ENCODE data around the gene KATNB1. TPM values are rescaled to one million over a fixed set of nuclear protein-coding genes. Genes with fewer than 3 reads are reported as not detected.

Gene KATNB1
- total RNA-seq, 6 experiments from 2014 or later, result 5.6 to 17.5 (median 8.5) TPM

GRCh38 chr16:57788252-57788841 lies 52.8 kb downstream of the KATNB1 start:
- Histone ChIP-seq H3K36me3 (peaks cover 0 to 23% (median 12%) of the 10 kb centered on the region in 4 donors), H3K27ac (no peak overlapping the region), H3K9me3 (no peaks in the 10 kb centered on the region), H3K4me1 (peaks cover 0 to 18% (median 6%) of the 10 kb centered on the region in 4 donors), H3K27me3 (no peaks in the 10 kb centered on the region), H3K4me3 (no peak overlapping the region)
- no peak for ATAC-seq
- WGBS (ENCODE audit: insufficient coverage, low coverage, low lambda C conversion rate, missing lambda C conversion rate), result 72% methylated on average over 9 of the region's 17 CpGs
- no peak for DNase-seq
- TF ChIP-seq CTCF (IDR thresholded peaks at IDR 0.05) (no peak), POLR2A (IDR thresholded peaks at IDR 0.05) (no peak)
- intact Hi-C loops (cut with DNase I), result no loop called here

- Histone ChIP-seq H3K27me3 (no peaks in the 10 kb centered on the region), H3K4me1 (peaks cover 0 to 15% (median 6%) of the 10 kb centered on the region in 4 donors), H3K36me3 (peaks cover 0 to 29% (median 12%) of the 10 kb centered on the region in 4 donors), H3K4me3 (no peak overlapping the region), H3K27ac (no peak overlapping the region), H3K9me3 (no peaks in the 10 kb centered on the region)
- TF ChIP-seq POLR2A (IDR thresholded peaks at IDR 0.05) (no peak), CTCF (IDR thresholded peaks at IDR 0.05) (no peak)
- WGBS (ENCODE audit: insufficient coverage, low coverage, low lambda C conversion rate, missing lambda C conversion rate), result 98% methylated on average over 9 of the region's 12 CpGs
- DNase-seq, result no peak
- intact Hi-C loops (cut with DNase I), result no loop called here
- ATAC-seq, result no peak
Measured at GRCh38 chr16:57788951-57789350, 53.4 kb downstream of the KATNB1 start.

- DNase-seq, result peak in 2 of 3 donors; percentile 73 to 81
- 14% methylated on average over 7 of the region's 13 CpGs for WGBS (ENCODE audit: insufficient coverage, low coverage, low lambda C conversion rate, missing lambda C conversion rate)
- H3K36me3 ChIP-seq, result peaks cover 0 to 37% (median 15%) of the 10 kb centered on the region in 4 donors
- H3K9me3 ChIP-seq, result no peaks in the 10 kb centered on the region
- no peaks in the 10 kb centered on the region for H3K27me3 ChIP-seq
- intact Hi-C loops (cut with DNase I), result loop anchor here in 1 of 2 donors (10.0 kb wide), 1 partner anchor 73 kb away; no protein-coding TSS in a partner anchor
- peak; percentile 54 to 86 (median 78) for ATAC-seq
- peak overlapping the region in 1 of 3 donors; percentile 27 for H3K27ac ChIP-seq
- H3K4me1 ChIP-seq, result peaks cover 0 to 26% (median 11%) of the 10 kb centered on the region in 4 donors
- no peak for TF ChIP-seq POLR2A (IDR thresholded peaks at IDR 0.05)
- TF ChIP-seq CTCF (IDR thresholded peaks at IDR 0.05), result no peak
- H3K4me3 ChIP-seq, result no peak overlapping the region
Measured at GRCh38 chr16:57791195-57791892, 55.8 kb downstream of the KATNB1 start.

- 35% methylated on average over 7 of the region's 8 CpGs for WGBS (ENCODE audit: insufficient coverage, low coverage, low lambda C conversion rate, missing lambda C conversion rate)
- intact Hi-C loops (cut with DNase I), result loop anchor here in 1 of 2 donors (10.0 kb wide), 1 partner anchor 73 kb away; no protein-coding TSS in a partner anchor
Measured at GRCh38 chr16:57791893-57792461, 56.4 kb downstream of the KATNB1 start.

More at GRCh38 chr16:57791893-57792461, 56.4 kb downstream of the KATNB1 start:
- DNase-seq (no peak), ATAC-seq (no peak)
- H3K36me3 ChIP-seq, result peaks cover 0 to 37% (median 15%) of the 10 kb centered on the region in 4 donors
- H3K27me3 ChIP-seq, result no peaks in the 10 kb centered on the region
- peaks cover 0 to 32% (median 15%) of the 10 kb centered on the region in 4 donors for H3K4me1 ChIP-seq
- no peak overlapping the region for H3K4me3 ChIP-seq
- H3K27ac ChIP-seq, result peak overlapping the region in 1 of 3 donors; percentile 27
- TF ChIP-seq POLR2A (IDR thresholded peaks at IDR 0.05) (no peak), CTCF (IDR thresholded peaks at IDR 0.05) (no peak)
- no peaks in the 10 kb centered on the region for H3K9me3 ChIP-seq

All from right lobe of liver (tissue), 6 donors.